Heart left ventricle (tissue), 16 donors: ENCODE measurements around the gene DPY19L1. TPM values are rescaled to one million over a fixed set of nuclear protein-coding genes. Genes with fewer than 3 reads are reported as not detected.
"Not testable (repeated sequence)": the region's sequence is repeated elsewhere in the genome, so short reads cannot be mapped to it uniquely, and the experiment has no call there.

Experiments used
- ATAC-seq, 4 donors: fragments of 200-7000 bp; cut with Tn5 transposase; one replicate each; pipeline ENCODE4 v1.9.1; 2020 to 2022; ENCODE audit warnings: moderate library complexity in 4 of 4, mild to moderate bottlenecking in 3 of 4, moderate number of reproducible peaks in 1 of 4
- DNase-seq, 5 donors: peaks; one replicate each; pipeline ENCODE4 v3.0.0-alpha.2; 2020
- H3K27ac ChIP-seq, 12 donors: fragments of 200-600 bp; sonication (generic) in 4 of 12; one replicate each; pipeline versions ENCODE4 v1.5.0 to v1.8.0; 2016 to 2022; ENCODE audit warnings: mild to moderate bottlenecking in 2 of 12
- H3K27me3 ChIP-seq, 9 donors: fragments of 200-600 bp; sonication (generic) in 2 of 9; one replicate each; pipeline versions ENCODE4 v1.5.1 to v1.8.0; 2016 to 2022; ENCODE audit warnings: mild to moderate bottlenecking in 3 of 9
- H3K36me3 ChIP-seq, 9 donors: fragments of 200-600 bp; sonication (generic) in 2 of 9; one replicate each; pipeline versions ENCODE4 v1.5.0 to v1.8.0; 2018 to 2022; ENCODE audit warnings: mild to moderate bottlenecking in 2 of 9
- H3K4me1 ChIP-seq, 12 donors: fragments of 200-600 bp; sonication (generic) in 4 of 12; one replicate each; pipeline versions ENCODE4 v1.5.0 to v1.8.0; 2016 to 2022; ENCODE audit warnings: mild to moderate bottlenecking in 3 of 12
- H3K4me3 ChIP-seq, 12 donors: fragments of 200-600 bp; sonication (generic) in 4 of 12; one replicate each; pipeline versions ENCODE4 v1.5.0 to v1.8.0; 2017 to 2022; ENCODE audit warnings: mild to moderate bottlenecking in 9 of 12, moderate library complexity in 4 of 12
- H3K9me3 ChIP-seq, 12 donors: fragments of 200-600 bp; sonication (generic) in 4 of 12; one replicate each; pipeline versions ENCODE4 v1.5.0 to v1.8.0; 2016 to 2022; ENCODE audit warnings: mild to moderate bottlenecking in 1 of 12
- POLR2A ChIP-seq, 2 donors: fragments of 450-650 bp; IDR thresholded peaks; one replicate each; pipeline ENCODE4 v1.6.1; 2017; ENCODE audit warnings: antibody characterized with exemption in 2 of 2, mild to moderate bottlenecking in 2 of 2, moderate library complexity in 2 of 2
- WGBS, 4 donors: extraction: QIAGEN DNeasy Blood & Tissue Kit in 2 of 4; methylation state at CpG; one replicate each; pipeline versions ENCODE4 v1.1.5 to v1.1.7; 2013 to 2018; 5-methylcytosine and 5-hydroxymethylcytosine counted together
- intact Hi-C, 10 donors: fragments of 100-400 bp; cut with DNase I; formaldehyde crosslinking; loops; one replicate each; pipeline versions ENCODE4 v1.11.1 to v1.14.2; 2022
- polyA plus RNA-seq, 2 donors: library from polyadenylated mRNA; stranded (reverse); fragments of 200-250 nt; gene quantifications; one replicate each; pipeline ENCODE4 v1.2.3, GENCODE V29; 2013
- total RNA-seq, 9 donors: library from RNA; depleted of rRNA in 2 of 9; stranded (reverse); fragments of >200 nt in 2 of 9; fragmentation: NEBNext Ultra II Directional in 3 of 9; extraction: Animal tissue kit (Norgen Biotek cat#: 25700) in 3 of 9; gene quantifications; one replicate each; pipeline versions ENCODE4 v1.1.0 to v1.2.4, GENCODE V29; 2016 to 2023
- TF ChIP-seq, protein P1 (sequence below), 12 donors: fragments of 200-600 bp; sonication (generic) in 4 of 12; IDR thresholded peaks; one replicate each; pipeline versions ENCODE4 v1.5.0 to v1.8.0; 2018 to 2022; ENCODE audit warnings: antibody characterized with exemption in 12 of 12, mild to moderate bottlenecking in 5 of 12
- donor health status: ischemic (EF 13 %, LVEDD 7.1; RV severe dilation, severe dysfunction).
- donor health status: healthy with polysubstance abuse.
- donor health status: DM: no; HTN: yes; CAD: no.
- donor health status: DM: no; HTN: no; CAD: no.
- donor health status: ischemic (EF 25% LVEDD 6.9; RV normal size, moderate dysfunction).
- donor health status: ischemic (EF 25% LVEDD 5.7; RV mildly dilated, moderate dysfunction).
- donor health status: healthy.
- donor health status: DM: yes; HTN: yes; CAD: no.
- donor health status: ischemic (EF 35%, LVEDD 5.7; RV mildly dilated, moderate dysfunction).
- donor health status: nonischemic (EF 11% LVEDD 7.7; RV severe dilation, severe dysfunction).
- donor health status: DM: yes; HTN: yes; CAD: no.
- donor health status: PGD.
- donor health status: ischemic (EF 29% LVEDD 5.4; RV normal size, mild dysfunction).
- donor health status: nonischemic (EF 23%, LVEDD 6.1; RV moderate dilation, normal function).

The DPY19L1 gene
- total and polyA plus RNA-seq, 11 donors: 7.7 to 34.4 (median 22.8) TPM

DNA sequence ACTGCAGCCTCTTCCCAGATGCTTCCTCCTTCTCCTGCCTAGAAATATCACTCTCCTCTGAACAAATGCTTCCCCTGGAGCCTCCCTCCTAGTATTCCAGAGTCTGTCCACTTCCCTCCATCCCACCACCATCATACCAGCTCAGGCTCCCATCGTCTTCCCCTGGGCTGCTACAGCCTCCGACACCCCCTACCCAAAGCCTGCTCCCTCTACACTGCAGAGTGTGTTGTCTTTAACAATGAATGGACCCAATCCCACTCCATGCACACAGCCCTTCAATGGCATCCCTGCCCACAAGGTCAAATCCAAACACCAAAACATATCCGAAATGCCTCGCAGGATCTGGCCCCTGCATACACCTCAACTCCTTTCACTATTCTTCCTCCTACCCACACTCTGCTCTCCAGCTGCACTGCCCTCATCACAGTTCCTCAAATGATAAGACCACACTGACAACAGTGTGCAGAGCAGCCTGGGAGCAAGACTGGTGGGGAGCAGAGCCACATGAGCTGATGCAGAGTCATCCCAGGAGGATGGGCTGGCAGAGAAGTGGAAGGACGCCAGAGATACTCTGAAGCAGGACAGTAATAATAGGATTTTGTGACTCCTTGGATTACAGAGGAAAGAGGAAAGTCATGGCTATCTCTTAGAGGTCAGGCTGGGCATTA, 40.7 kb downstream of the DPY19L1 start:
- DNase-seq, intact Hi-C loops, H3K9me3 ChIP-seq, H3K27me3 ChIP-seq, H3K27ac ChIP-seq, H3K4me3 ChIP-seq, H3K36me3 ChIP-seq, H3K4me1 ChIP-seq: not testable (repeated sequence)
- peak in 2 of 4 donors; percentile 29 to 61 for ATAC-seq
- WGBS, 4 donors: 87 to 90% (median 88%) methylated on average over 4 to 5 of the region's 5 CpGs

DNA sequence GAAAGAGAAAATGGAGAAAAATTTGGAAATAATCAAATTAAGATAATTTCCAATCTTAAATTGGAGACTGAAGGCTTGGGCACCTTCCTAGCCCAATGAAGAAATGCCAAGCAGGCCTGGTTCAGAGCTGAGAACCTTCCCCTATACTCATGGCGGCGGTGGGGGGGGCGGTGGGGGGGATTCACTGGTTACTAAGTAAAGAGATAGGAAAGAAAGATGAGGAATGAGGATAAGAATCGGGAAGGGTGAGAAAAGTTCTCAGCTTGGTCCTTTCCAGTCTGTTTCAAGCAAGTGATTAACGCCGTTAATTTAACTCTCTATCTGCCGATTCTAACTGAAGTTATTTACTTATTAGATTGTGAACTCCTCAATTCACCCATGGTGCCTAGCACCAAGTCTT, 41.5 kb downstream of the DPY19L1 start:
- Histone ChIP-seq H3K27me3 (no peaks in the 10 kb centered on the region), H3K9me3 (no peaks in the 10 kb centered on the region), H3K4me3 (no peak overlapping the region), H3K4me1 (peaks cover 0 to 7% (median 0%) of the 10 kb centered on the region in 12 donors), H3K27ac (no peak overlapping the region), H3K36me3 (no peaks in the 10 kb centered on the region)
- no peak for DNase-seq
- ATAC-seq: no peak
- WGBS, 4 donors: 83 to 95% (median 90%) methylated on average over 7 of the region's 7 CpGs
- intact Hi-C loops: no loop called here
- TF ChIP-seq POLR2A (IDR thresholded peaks at IDR 0.05): no peak
- TF ChIP-seq, protein P1, sequence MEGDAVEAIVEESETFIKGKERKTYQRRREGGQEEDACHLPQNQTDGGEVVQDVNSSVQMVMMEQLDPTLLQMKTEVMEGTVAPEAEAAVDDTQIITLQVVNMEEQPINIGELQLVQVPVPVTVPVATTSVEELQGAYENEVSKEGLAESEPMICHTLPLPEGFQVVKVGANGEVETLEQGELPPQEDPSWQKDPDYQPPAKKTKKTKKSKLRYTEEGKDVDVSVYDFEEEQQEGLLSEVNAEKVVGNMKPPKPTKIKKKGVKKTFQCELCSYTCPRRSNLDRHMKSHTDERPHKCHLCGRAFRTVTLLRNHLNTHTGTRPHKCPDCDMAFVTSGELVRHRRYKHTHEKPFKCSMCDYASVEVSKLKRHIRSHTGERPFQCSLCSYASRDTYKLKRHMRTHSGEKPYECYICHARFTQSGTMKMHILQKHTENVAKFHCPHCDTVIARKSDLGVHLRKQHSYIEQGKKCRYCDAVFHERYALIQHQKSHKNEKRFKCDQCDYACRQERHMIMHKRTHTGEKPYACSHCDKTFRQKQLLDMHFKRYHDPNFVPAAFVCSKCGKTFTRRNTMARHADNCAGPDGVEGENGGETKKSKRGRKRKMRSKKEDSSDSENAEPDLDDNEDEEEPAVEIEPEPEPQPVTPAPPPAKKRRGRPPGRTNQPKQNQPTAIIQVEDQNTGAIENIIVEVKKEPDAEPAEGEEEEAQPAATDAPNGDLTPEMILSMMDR (IDR thresholded peaks at IDR 0.05): no peak

DNA sequence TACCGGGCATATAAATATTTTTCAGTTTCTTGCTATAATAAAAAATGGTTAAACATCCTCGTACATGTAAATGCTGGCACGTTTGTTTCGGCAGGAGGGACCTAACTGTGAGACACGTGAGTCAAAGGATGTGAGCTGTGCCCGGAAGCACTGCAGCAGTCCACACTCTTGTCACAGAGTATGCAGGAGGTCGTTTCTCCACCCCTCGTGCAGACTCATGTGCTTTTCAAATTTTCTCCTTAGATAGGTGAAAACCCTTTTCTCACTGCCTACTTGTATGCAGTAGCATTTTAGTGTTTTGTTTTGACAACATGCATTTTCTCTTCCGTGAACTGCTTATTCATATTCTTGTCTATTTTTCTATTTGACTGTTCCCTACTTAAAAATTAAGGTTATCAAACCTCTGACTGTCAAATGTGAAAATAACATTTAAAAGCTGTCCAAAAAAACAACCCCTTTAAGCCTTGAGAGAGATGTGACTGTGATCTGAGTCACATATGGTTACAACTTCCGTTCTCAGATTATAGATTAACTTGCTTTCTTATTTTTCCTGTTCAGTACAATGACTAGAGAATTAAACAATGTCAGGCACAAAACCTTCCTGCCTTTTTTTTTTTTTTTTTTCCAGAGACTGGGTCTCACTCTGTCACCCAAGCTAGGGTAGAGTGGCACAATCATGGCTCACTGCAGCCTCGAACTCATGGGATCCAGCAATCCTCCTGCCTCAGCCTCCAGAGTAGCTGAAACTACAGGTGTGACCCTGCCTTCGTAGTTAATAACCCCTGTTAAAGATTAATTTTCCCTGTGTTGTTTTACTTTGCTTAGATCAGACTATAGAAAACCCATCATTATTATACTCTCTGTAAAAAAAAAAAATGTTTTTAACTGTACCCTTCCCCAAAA, 45.1 kb downstream of the DPY19L1 start:
- DNase-seq (no peak), ATAC-seq (peak in 3 of 4 donors; percentile 39 to 75 (median 58))
- Histone ChIP-seq H3K4me1 (peaks cover 0 to 7% (median 0%) of the 10 kb centered on the region in 12 donors), H3K27me3 (no peaks in the 10 kb centered on the region), H3K9me3 (no peaks in the 10 kb centered on the region), H3K36me3 (no peaks in the 10 kb centered on the region), H3K4me3 (peak overlapping the region in 1 of 12 donors; percentile 9), H3K27ac (peak overlapping the region in 2 of 12 donors; percentile 15 to 65)
- 59 to 67% (median 62%) methylated on average over 12 of the region's 12 CpGs for WGBS, 4 donors
- TF ChIP-seq, protein P1 (IDR thresholded peaks at IDR 0.05): no peak
- TF ChIP-seq POLR2A (IDR thresholded peaks at IDR 0.05): no peak
- intact Hi-C loops: no loop called here

DNA sequence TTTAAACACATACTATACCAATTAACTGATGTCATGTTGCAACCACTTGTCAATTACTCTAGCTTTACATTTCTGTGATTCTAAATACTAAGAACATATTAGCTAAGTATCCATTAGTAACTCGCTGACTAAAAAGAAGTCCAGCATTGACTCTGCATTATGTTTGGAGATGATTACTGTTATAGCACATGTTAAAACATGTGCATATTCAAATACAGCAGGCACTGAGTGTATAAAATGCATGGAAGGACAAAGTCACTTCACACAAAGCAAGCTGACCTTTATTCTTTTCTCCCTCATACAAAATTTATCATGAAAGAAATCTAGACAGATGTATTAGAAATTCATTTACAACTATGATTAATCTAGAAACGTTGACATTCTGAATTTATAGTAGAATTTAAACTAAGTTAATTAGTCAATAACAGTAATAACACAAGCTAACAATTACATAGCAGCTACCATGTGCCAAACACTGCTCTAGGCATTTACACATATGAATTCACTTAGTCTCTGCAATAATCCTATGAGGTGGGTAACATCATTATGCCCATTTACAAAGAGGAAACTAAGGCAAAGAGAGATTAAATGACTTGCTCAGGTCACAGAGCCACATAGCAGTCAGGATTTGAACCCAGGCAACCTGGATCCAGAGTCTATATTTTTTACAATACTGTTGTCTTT, 48.7 kb downstream of the DPY19L1 start:
- H3K27me3 ChIP-seq, H3K4me1 ChIP-seq, DNase-seq, H3K9me3 ChIP-seq, H3K36me3 ChIP-seq, intact Hi-C loops, H3K4me3 ChIP-seq, ATAC-seq, H3K27ac ChIP-seq: not testable (repeated sequence)
- 90 to 97% (median 95%) methylated on average over 2 of the region's 2 CpGs for WGBS, 4 donors

DNA sequence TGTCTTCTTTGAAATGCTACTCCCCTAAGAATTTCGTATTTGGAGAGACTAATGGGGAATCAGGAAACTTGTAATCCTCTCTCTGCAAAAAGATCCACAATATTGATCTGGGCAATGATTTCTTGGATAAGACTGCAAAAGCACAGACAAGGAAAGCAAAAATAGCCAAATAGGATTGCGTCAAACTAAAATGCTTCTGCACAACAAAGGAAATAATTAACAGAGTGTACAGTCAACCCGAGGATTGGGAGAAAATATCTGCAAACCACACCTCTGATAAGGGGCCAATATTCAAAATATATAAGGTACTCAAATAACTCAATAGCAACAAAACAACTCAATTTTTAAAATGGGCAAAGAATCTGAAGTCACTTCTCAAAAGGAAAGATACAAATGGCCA, 52.1 kb downstream of the DPY19L1 start:
- intact Hi-C loops, H3K27ac ChIP-seq, H3K4me1 ChIP-seq, H3K36me3 ChIP-seq, DNase-seq, ATAC-seq, H3K4me3 ChIP-seq, H3K27me3 ChIP-seq, H3K9me3 ChIP-seq: not testable (repeated sequence)
- 94 to 95% (median 95%) methylated on average over 3 of the region's 3 CpGs for WGBS, 4 donors

DNA sequence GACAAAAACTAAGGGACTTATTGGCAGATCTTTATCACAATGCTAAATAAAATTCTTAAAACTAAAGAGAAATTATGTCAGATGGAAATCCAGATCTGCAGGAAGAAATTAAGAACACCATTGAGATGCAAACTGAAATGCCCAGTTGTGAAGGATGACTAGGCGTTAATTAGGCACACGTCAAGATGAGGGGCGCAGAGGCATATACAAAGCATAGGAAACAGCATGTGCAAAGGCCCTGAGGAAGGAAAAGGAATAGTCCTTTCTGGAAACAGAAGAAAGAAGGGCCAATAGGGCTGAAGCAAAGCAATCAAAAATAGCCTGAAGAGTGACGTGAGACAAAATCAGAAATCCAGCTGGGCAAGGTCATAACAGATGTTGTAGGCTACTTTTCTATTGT, 53.1 kb downstream of the DPY19L1 start:
- ATAC-seq: not testable (repeated sequence)
- 95 to 97% (median 96%) methylated on average over 4 of the region's 4 CpGs for whole genome bisulfite sequencing, 4 donors

More for the DNA sequence above, 53.1 kb downstream of the DPY19L1 start:
- H3K36me3 ChIP-seq, H3K4me1 ChIP-seq, intact Hi-C loops, H3K27me3 ChIP-seq, DNase-seq, H3K4me3 ChIP-seq, H3K27ac ChIP-seq, H3K9me3 ChIP-seq: not testable (repeated sequence)
